ENCODE results near the gene ITGB3.
A peak's percentile ranks its signal among the peaks of the same experiment; 100 is the strongest.

The ITGB3 gene

DNA sequence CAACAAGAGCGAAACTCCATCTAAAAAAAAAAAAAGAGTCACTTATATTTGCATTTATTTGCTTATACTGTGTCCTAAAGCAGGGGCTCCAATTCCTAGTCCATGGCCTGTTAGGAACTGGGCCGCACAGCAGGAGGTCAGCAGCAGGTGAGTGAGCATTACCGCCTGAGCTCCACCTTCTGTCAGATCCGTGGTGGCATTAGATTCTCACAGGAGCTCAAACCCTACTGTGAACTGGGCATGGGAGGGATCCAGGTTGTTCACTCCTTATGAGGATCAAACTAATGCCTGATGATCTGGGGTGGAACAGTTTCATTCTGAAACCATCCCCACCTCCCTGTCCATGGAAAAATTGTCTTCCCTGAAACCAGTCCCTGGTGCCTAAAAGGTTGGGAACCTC, 24.9 kb downstream of the ITGB3 start:
- DNase-seq: no peak

DNA sequence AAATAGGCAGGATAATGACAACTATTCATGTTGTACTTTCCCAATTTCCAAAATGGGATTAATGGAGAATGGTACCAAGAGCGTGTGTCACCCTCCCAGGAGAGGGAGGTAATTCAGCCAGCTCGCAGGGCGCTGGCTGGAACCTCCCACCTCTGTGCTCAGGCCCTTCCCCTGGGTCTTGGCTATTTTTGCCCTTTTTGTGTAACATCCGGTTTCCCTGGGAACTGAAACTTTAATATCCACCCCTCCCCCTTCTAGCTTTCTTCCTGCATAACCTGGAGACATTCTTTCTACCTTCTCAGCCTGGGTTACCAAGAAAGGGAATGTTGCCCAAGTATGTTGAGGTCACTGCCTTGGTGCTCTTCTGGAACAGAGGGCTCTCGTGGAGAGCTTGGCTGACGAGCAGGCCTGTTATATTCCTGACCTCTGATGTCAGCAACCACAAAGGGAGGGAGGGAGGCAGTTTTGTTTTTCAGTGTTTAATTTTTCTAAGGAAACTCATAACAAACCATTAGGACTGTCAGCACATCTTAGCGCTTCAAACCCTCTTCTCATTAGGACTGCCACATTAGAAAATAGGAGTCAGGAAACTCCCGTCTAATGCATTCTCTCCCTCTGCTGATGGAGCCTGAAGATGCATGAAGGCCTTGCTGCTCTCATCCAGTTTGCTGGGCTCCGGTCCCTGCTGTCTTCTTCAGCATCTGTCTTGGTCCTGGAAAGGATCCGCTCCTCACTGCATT, 25.6 kb downstream of the ITGB3 start:
- DNase-seq: peak; percentile 58

DNA sequence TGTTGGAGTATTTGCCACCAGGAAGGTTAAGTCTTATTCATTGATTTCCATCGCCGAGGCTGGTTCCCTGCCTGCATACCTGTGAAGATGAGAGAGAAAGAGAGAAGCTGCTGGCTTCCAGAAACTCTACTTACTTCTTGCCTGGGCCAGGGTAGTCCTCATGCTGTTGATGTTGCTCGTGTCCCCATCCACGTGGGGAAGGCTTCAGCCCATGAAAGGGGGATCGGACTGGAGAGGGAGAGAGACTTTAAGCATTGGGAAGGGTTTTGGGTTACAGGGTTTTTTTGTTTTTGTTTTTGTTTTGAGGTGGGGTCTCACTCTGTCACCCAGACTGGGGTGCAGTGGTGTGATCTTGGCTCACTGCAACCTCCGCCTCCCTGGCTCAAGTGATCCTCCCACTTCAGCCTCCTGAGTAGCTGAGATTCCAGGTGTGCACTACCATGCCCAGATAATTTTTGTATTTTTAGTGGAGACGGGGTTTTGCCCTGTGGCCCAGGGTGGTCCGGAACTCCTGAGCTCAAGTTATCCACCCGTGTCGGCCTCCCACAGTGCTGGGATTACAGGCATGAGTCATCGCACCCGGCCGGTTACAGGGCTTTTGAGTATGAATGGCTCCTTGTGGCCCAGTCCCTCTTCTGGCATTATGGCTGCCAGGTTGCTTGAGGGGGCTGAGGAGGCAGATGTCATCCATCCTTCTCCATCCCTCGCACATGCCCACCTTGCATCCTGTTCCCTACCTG, 26.6 kb downstream of the ITGB3 start:
- no peak for DNase-seq

DNA sequence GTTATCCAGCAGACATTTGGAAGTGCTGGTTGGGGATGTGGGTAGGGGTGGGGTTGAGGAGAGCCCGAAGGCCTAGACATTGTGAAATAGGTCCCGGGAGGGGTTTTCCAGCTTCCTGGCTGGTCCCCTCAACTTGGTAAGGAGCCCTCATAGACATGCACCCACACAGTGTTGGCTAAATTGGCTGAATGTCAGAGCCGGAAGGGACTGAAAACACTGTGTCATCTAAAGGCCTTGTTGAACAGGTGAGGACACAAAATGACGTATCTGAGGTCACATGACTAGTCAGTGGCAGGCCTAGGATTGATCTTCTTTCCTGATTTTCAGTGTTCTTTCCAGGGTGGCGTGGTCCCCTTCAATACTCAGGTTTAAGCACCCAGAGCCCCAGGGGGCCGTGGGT, 27.6 kb downstream of the ITGB3 start:
- no peak for DNase-seq

DNA sequence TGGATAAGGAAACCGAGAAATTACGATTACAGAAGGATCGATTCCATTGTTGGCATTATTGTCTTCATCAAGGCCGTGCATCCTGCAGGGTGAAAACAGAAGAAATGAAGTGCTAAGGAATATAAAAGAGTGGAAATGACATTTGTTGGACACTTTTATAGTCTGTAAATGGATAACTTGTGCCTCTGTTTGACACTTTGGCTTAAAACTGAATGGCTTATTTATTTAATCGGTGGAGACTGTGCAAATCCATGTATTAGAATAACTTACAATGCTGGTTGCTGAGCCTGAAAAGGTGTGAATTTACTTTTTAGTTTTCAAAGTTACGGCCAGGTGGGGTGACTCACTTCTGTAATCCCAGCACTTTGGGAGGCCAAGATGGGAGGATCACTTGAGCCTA, 31.4 kb downstream of the ITGB3 start:
- no peak for DNase-seq

DNA sequence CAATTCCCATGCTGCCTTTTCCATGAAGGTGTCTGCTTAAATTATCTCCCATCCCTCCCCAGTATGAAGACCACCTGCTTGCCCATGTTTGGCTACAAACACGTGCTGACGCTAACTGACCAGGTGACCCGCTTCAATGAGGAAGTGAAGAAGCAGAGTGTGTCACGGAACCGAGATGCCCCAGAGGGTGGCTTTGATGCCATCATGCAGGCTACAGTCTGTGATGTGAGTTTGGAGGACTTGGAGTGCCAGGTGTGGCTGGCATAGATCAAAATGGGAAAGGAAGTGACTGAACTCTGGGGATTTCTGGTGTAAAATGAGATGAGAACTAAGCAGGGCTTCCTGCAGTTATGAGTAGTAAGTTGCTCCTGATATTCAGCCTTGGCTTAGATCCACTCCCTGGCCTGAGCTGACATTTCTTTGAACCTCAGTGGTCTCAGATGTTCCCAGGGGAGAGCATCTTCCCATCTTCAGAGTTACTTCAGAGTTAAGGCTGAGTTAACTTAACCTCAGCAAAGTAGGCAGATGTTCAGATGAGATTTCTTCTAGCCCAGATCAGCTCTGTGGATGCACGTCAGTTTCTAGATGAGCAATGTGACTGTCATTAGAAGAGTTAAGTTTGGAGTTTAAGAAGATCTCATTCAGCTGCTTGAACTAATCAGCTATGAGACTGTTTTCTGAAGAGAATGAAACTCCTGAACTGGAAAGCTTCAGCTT, 32.7 kb downstream of the ITGB3 start:
- peak; percentile 53 for DNase-seq

DNA sequence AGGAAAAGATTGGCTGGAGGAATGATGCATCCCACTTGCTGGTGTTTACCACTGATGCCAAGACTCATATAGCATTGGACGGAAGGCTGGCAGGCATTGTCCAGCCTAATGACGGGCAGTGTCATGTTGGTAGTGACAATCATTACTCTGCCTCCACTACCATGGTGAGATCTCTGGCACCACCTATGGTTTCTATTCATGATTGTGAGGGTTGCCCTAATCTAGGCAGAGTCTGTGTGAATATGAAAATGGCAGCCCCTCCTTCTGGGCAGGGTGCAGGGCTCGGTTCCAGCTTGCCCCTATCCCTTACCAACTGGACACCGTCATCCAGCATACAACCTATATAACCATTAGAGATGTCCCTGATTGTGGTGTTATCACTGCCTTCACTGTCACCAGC, 33.4 kb downstream of the ITGB3 start:
- DNase-seq: no peak

DNA sequence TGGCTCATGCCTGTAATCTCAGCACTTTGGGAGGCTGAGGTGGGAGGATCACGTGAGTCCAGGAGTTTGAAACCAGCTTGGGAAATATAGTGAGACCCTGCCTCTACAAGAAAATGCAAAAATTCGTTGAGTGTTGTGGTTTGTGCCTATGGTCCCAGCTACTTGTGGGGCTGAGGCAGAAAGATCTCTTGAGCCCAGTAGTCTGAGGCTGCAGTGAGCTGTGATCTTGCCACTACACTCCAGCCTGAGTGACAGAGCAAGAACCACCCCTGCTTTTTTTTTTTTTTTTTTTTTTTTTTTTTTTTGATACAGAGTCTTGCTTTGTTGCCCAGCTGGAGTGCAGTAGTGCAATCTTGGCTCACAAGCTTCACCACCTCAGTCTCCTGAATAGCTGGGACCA, 34.0 kb downstream of the ITGB3 start:
- DNase-seq: no peak

DNA sequence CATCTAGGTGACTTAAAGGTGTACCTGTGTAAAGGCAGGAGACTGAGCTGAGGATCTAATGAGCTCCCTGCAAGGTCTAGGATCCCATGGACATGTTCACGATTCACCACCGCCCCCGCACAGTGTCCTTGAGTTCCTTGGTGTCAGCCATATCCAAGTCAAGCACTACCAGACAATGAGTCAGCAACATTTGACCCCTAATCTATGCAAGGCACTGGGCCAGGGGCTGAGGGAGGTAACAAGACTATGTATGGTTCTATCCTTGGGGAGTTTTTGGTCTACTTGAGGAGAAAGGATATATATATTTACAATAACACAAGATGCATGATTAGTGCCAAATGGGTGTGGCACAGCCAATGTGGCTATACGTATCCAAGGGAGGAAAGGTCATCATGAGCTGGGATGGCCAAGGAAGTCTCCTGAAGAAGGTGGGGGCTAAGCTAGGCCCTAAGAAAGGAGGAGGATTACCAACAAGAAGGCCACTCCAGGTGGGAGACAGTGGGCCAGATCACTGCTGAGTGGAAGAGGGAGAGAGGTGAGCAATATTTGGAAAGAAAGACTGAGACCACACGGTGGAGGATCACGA, 35.0 kb downstream of the ITGB3 start:
- no peak for DNase-seq

DNA sequence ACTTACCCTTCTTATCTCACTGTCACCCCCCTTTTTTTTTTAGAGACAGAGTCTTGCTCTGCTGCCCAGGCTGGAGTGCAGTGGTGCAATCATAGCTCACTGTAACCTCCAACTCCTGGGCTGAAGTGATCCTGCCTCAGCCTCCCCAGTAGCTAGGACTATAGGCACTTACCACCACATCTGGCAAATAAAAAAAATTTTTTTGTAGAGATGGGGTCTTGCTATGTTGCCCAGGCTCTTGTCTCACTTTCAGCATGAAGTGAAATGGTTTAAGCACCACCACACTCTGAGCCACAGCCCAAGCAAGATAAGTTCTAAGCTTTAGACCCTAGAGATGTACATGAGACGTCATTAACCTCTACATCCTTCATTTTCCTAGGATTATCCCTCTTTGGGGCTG, 35.7 kb downstream of the ITGB3 start:
- no peak for DNase-seq

DNA sequence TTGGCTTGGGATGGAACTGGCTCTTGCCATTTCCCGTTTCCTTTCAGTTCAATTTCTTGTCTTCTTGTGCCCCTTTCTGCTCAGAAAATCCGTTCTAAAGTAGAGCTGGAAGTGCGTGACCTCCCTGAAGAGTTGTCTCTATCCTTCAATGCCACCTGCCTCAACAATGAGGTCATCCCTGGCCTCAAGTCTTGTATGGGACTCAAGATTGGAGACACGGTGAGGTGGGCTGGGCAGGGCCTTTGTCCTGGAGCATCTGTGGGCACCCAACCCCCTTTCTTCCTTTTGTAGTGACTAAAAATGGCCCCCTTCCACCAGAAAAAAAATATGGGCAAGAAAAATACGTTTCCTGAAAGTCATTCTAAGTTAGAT, 37.2 kb downstream of the ITGB3 start:
- DNase-seq: no peak

DNA sequence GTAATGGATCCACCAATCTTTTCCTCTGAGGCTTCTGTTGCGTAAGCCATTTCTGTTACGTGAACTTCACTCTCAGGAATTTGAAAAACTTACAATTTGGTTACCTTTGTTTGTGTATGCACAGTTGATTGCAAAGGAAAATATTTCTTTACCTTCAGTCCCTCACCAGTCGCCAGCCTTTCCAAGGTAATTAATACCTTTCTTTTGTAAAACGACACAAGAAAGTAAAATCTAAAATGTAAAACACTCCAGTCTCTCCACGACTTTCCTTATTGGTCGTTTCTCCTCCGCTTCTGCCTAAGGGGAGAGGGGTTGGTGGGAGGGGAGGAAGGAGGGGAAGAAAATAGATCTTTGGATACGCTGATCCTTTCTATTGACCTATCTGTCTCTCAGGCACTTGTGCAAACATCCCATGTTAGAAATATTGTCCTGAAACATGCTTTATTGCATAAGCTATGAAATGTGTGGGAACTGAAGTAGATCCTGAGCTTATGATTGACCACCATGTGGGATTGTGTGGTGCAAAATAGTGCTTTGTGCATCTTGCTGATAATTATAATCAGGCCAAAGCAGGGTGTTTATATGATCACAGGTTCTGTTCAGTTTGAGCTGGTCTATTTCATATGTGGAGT, 37.7 kb downstream of the ITGB3 start:
- DNase-seq: no peak

DNA sequence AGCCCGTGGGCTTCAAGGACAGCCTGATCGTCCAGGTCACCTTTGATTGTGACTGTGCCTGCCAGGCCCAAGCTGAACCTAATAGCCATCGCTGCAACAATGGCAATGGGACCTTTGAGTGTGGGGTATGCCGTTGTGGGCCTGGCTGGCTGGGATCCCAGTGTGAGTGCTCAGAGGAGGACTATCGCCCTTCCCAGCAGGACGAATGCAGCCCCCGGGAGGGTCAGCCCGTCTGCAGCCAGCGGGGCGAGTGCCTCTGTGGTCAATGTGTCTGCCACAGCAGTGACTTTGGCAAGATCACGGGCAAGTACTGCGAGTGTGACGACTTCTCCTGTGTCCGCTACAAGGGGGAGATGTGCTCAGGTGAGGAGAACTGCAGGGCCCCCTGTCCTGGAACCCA, 38.6 kb downstream of the ITGB3 start:
- DNase-seq: no peak

DNA sequence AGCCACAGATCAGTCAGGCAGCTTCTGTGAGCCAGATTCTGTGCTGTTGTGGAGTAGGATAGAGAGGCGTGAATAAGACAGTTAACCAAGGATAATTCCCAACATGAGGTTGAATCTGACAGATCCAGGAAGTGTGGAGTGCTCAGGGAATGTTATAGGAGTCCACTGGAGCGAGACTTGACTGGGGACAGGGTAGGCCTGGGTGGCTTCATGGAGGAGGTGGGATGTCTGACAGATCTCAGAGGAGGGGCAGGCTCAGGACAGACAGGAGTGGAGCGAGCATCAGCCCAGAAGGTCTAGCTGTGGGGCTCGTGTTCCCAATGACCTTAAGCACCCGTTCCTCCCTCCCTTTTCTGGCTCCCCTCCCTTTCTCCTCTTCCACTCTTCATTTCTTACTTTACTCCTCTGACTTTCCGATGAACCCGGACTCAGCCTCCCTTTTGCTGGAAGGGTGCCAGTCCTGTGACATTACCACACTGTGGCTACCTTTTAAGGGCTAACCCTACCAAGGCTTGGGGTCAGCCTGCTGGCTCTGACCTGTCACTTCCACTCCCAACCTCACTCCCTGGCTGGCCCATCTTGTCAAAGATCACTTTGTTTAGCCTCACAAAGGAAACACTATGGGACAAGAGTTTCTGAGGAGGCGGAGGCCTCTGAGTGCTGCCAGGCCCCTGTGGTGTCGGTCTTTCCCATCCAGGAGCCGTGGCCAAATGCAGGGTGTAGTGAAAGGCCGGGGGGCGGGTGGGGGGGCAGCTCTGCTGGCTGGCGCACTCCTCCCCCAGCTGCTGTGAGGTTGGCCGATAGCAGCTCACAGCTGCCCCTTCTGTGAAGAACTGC, 41.6 kb downstream of the ITGB3 start:
- no peak for DNase-seq

DNA sequence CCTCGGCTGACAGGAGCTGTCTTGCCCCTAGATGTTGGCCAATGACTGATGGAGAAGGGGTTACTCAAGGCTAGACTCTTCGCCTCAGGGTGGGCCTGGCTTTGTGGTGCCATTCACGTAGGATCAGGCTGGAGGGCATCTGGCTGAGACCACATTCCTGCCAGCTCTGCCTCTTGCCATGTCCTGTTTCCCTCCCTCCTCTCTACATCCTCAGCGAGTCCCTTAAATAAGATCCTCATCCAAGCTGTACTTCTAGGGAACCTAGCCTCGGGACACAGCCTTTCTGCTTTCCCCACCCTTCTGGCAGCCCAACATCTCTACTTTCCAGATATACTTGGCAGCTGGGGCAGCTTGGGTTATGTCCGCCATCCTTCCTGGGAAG, 42.2 kb downstream of the ITGB3 start:
- DNase-seq: no peak

DNA sequence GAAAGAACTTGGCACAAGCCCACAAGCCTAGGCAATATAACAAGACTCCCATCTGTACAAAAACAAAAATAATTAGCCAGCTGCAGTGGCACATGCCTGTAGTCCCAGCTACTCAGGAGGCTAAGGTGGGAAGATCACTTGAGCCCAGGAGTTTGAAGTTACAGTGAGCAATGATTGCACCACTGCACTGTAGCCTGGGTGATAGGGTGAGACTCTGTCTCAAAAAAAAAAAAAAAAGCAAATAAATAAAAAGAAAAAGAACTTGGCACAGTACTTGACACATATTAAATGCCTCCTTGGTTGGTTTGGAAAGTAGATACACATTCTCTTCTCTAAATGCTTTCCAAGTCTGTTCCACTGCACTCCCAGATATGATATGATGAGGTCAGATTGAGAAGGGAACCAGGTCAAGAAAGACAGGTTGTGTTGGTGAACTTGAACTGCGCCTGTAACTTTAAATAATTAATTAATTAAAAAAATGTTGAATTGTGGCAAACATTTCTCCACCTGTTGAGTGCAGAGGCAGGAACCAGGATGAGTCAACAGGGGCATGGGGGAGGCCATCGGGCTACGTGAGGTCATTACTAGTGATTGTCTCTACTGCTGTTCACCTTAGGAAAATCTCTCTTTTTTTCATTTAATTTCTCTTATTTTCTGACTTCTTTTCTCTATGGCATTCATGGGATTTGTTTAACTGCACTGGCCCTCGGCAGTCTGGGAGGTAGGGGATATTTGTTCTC, 44.2 kb downstream of the ITGB3 start:
- no peak for DNase-seq

DNA sequence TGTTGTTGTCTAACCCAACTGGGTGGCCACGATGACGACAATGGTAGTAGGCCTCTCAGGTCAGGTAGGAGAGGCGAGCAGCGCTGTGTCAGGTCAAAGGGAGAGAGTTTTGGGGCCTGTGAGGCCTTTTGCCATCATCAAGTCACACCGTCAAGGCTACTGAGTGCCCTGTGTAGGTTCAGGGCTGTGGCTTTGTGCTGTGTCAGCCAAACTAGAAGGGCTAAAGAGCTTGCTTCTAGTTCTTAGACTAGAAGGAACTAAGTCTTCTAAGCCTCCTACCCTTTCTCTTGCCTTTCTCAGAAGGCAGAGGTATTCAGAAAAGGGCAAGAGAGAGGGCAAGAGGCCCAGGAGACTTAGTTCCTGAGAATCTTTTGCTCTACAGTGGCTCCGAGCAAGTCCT, 45.1 kb downstream of the ITGB3 start:
- DNase-seq: no peak

DNA sequence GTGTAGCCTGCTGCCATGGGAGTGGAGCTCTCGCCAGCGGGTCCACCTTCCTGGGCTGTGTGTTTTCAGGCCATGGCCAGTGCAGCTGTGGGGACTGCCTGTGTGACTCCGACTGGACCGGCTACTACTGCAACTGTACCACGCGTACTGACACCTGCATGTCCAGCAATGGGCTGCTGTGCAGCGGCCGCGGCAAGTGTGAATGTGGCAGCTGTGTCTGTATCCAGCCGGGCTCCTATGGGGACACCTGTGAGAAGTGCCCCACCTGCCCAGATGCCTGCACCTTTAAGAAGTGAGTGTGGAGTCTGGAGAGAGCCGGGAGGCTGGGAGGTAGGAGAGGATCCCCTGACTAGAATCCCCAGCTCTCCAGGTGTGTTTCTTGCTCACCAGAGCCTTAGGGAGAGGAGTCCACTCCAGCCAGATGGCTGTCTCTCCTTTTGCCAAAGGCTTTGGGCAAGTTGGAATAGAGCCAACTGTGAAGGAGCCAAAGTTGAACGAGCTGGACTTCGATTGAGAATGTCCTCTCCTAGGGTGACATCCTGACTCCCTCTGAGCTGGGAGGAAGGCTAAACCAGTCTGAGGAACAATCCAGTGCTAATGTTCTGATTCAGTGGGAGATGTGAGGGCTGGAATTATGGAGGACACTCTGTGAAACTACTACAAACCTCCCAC, 45.7 kb downstream of the ITGB3 start:
- DNase-seq: no peak

DNA sequence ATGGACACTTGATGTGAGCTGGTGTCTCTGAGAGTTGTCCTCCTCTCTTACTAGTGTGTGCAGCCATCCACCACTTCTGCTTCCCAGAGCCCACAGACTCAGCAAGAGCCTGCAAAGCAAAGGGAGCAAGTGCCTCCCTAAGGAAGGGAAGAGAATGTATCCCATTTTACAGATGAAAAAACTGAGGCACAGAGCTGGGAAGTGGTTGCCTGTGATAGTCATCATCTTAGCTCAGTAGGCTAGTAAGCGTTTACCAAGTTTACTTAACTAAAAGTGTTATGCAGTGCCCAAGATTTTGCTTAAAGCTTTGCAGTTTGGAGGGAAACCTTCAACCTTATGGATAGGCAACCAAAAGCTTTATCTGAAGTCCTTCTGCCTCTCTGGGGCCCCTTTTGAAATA, 47.1 kb downstream of the ITGB3 start:
- DNase-seq: no peak

DNA sequence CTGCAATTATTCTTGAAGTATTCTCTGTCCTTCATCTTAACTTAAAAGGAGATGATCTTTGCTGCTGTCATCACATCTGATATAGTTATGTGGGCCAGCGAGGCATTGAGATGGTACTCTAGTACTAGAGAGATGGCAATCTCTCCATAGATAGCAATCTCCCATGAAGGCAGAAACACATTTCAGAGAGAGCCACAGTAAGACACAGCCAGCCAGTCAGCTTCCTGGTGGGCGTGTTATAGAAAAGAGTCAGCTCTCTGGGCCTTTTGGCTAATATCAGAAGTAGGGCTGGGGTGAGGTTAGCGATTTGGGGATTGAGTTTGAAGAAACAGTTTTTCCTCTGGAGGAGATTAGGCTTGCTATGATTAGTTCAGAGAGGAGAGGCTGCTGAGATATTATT, 47.5 kb downstream of the ITGB3 start:
- DNase-seq: no peak

DNA sequence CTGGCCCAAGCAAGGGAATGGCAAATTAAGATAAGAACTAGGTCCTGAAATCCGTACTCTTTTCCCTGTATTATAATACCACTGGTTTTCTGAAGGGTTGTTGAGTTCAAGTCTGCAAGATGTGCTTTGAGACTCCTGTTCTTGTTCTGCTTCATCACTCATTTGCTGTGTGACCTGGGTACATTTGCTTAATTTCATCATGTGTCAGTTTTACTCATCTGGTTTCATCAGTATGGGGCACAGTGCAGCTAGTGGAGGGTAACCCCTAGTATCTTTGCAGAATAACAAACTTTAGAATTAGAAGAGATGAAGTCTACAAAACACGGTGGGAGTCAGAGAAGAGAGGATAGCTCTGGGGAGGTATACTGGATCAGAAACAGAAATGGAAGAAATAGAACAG, 48.2 kb downstream of the ITGB3 start:
- DNase-seq: no peak
